Loucy (cell line): ENCODE data around the gene PTOV1.

Source experiments
- H2AFZ ChIP-seq: fragments of 200-600 bp; sonication (generic); 2 replicates; pipeline ENCODE4 v1.6.0; 2016; ENCODE audit warnings: antibody characterized with exemption, mild to moderate bottlenecking, low read length, moderate library complexity
- H3F3A ChIP-seq: fragments of 200-600 bp; 2 replicates; pipeline ENCODE4 v1.6.0; 2016; ENCODE audit warnings: antibody characterized with exemption, low read depth, mild to moderate bottlenecking
- H3K27me3 ChIP-seq: fragments of 200-600 bp; sonication (generic); 2 replicates; pipeline ENCODE4 v1.6.1; 2014; ENCODE audit warnings: low read length, mild to moderate bottlenecking; ENCODE audit not compliant: insufficient read depth, poor library complexity, severe bottlenecking
- H3K36me3 ChIP-seq: fragments of 200-600 bp; sonication (generic); 2 replicates; pipeline ENCODE4 v1.6.1; 2016; ENCODE audit warnings: low read length; ENCODE audit not compliant: insufficient read depth
- H3K4me1 ChIP-seq: fragments of 200-600 bp; sonication (generic); 2 replicates; pipeline ENCODE4 v1.5.1; 2014; ENCODE audit warnings: low read length, mild to moderate bottlenecking; ENCODE audit not compliant: insufficient read depth, poor library complexity, severe bottlenecking
- H3K4me2 ChIP-seq: fragments of 200-600 bp; sonication (generic); 2 replicates; pipeline ENCODE4 v1.6.0; 2014; ENCODE audit warnings: antibody characterized with exemption, low read length, low read depth, mild to moderate bottlenecking; ENCODE audit not compliant: poor library complexity, severe bottlenecking
- H3K4me3 ChIP-seq: fragments of 200-600 bp; sonication (generic); 2 replicates; pipeline ENCODE4 v1.5.1; 2014; ENCODE audit warnings: low read length, mild to moderate bottlenecking, mixed read lengths; ENCODE audit not compliant: poor library complexity, severe bottlenecking
- H3K79me2 ChIP-seq: fragments of 200-600 bp; sonication (generic); 2 replicates; pipeline ENCODE4 v1.6.1; 2014; ENCODE audit warnings: low read length; ENCODE audit not compliant: insufficient read depth
- H3K9ac ChIP-seq: fragments of 200-600 bp; sonication (generic); 2 replicates; pipeline ENCODE4 v1.6.0; 2014; ENCODE audit warnings: mild to moderate bottlenecking, low read depth, low read length, moderate library complexity; ENCODE audit not compliant: poor library complexity, severe bottlenecking
- H3K9me2 ChIP-seq: fragments of 200-600 bp; sonication (generic); replicated peaks from 2 replicates; pipeline ENCODE4 v1.6.1; 2016; ENCODE audit warnings: low read depth, low read length, mixed read lengths
- H3K9me3 ChIP-seq: fragments of 200-600 bp; sonication (generic); 2 replicates; pipeline ENCODE4 v1.6.1; 2014; ENCODE audit warnings: mild to moderate bottlenecking, antibody characterized with exemption, low read length, low read depth; ENCODE audit not compliant: insufficient read depth
- H4K20me1 ChIP-seq: fragments of 200-600 bp; sonication (generic); 2 replicates; pipeline ENCODE4 v1.6.0; 2014; ENCODE audit warnings: antibody characterized with exemption, low read length, mild to moderate bottlenecking; ENCODE audit not compliant: insufficient read depth, poor library complexity, severe bottlenecking
- CTCF ChIP-seq: fragments of 200-600 bp; sonication (generic); conservative IDR thresholded peaks from 2 replicates; pipeline ENCODE4 v1.5.1; 2014; ENCODE audit warnings: mild to moderate bottlenecking, antibody characterized with exemption, low read length
- EZH2phosphoT487 ChIP-seq: fragments of 200-600 bp; IDR thresholded peaks from 2 replicates; pipeline ENCODE4 v1.6.1; 2018; ENCODE audit warnings: antibody characterized with exemption, mild to moderate bottlenecking, moderate library complexity, borderline replicate concordance

The PTOV1 gene

GRCh38 chr19:49873129-49873521 lies 22.2 kb downstream of the PTOV1 start:
- TF ChIP-seq EZH2phosphoT487 (no peak), CTCF (no peak)
- Histone ChIP-seq H3K9me3 (no peaks in the 10 kb centered on the region), H4K20me1 (peaks cover 5% of the 10 kb centered on the region), H3K4me2 (no peak overlapping the region), H3K36me3 (no peaks in the 10 kb centered on the region), H3K4me1 (peaks cover 33% of the 10 kb centered on the region), H3K9ac (no peak overlapping the region), H3K79me2 (peaks cover 33% of the 10 kb centered on the region), H3K4me3 (no peak overlapping the region), H3K9me2 (no peaks in the 10 kb centered on the region), H3K27me3 (no peaks in the 10 kb centered on the region), H3F3A (no peaks in the 10 kb centered on the region), H2AFZ (no peak overlapping the region)

GRCh38 chr19:49873834-49874233 lies 22.9 kb downstream of the PTOV1 start:
- peaks cover 38% of the 10 kb centered on the region for H3K79me2 ChIP-seq

GRCh38 chr19:49874503-49875157 lies 23.7 kb downstream of the PTOV1 start:
- H3K4me2 ChIP-seq, result peak overlapping the region; percentile 87
- peaks cover 43% of the 10 kb centered on the region for H3K79me2 ChIP-seq
- TF ChIP-seq CTCF (no peak), EZH2phosphoT487 (no peak)
- H3K9me3 ChIP-seq, result no peaks in the 10 kb centered on the region
- H3K36me3 ChIP-seq, result no peaks in the 10 kb centered on the region
- H3K9ac ChIP-seq, result peak overlapping the region; percentile 91
- peaks cover 34% of the 10 kb centered on the region for H3K4me1 ChIP-seq
- no peaks in the 10 kb centered on the region for H3K27me3 ChIP-seq
- H3K4me3 ChIP-seq, result peak overlapping the region; percentile 95
- H3K9me2 ChIP-seq, result no peaks in the 10 kb centered on the region
- H3F3A ChIP-seq, result no peaks in the 10 kb centered on the region
- peaks cover 11% of the 10 kb centered on the region for H4K20me1 ChIP-seq
- H2AFZ ChIP-seq, result no peak overlapping the region

More at GRCh38 chr19:49873834-49874233, 22.9 kb downstream of the PTOV1 start:
- peaks cover 10% of the 10 kb centered on the region for H4K20me1 ChIP-seq
- H3F3A ChIP-seq, result no peaks in the 10 kb centered on the region
- H2AFZ ChIP-seq, result no peak overlapping the region
- H3K4me2 ChIP-seq, result no peak overlapping the region
- H3K9me3 ChIP-seq, result no peaks in the 10 kb centered on the region
- H3K27me3 ChIP-seq, result no peaks in the 10 kb centered on the region
- H3K4me1 ChIP-seq, result peaks cover 33% of the 10 kb centered on the region
- H3K9me2 ChIP-seq, result no peaks in the 10 kb centered on the region
- TF ChIP-seq EZH2phosphoT487 (no peak), CTCF (no peak)
- H3K9ac ChIP-seq, result no peak overlapping the region
- H3K36me3 ChIP-seq, result no peaks in the 10 kb centered on the region
- H3K4me3 ChIP-seq, result no peak overlapping the region
